HEK293T (cell line): ENCODE results near the gene WBP1L.

Experiments used
- ARNT ChIP-seq: fragments of 450-650 bp; IDR thresholded peaks from 2 replicates; pipeline ENCODE4 v1.6.1; 2017; ENCODE audit warnings: mild to moderate bottlenecking
- FOXK2 ChIP-seq: fragments of 450-650 bp; IDR thresholded peaks from 2 replicates; pipeline ENCODE4 v1.6.1; 2016; ENCODE audit warnings: mild to moderate bottlenecking
- FOXM1 ChIP-seq: fragments of 450-650 bp; IDR thresholded peaks from 2 replicates; pipeline ENCODE4 v1.6.1; 2017; ENCODE audit warnings: mild to moderate bottlenecking, borderline replicate concordance

- TF ChIP-seq FOXK2 (no peak), ARNT (no peak), FOXM1 (no peak)
Observed at GRCh38 chr10:102779680-102780526, 36.2 kb downstream of the WBP1L start.
